Right lobe of liver (tissue), 4 donors: Measurements from ENCODE around the gene NCBP1.
A peak's percentile ranks its signal among the peaks of the same experiment; 100 is the strongest.

ENCODE experiments used
- CTCF ChIP-seq, 4 donors: fragments of 200-600 bp in 3 of 4; fragments of 450-650 bp in 1 of 4; IDR thresholded peaks; one replicate each; pipeline versions ENCODE4 v1.5.1 to v1.8.0; 2016 to 2022; ENCODE audit warnings: antibody characterized with exemption in 4 of 4, mild to moderate bottlenecking in 2 of 4
- POLR2A ChIP-seq: fragments of 450-650 bp; IDR thresholded peaks from one replicate; pipeline ENCODE4 v1.6.1; 2017; ENCODE audit warnings: antibody characterized with exemption, mild to moderate bottlenecking
- donor health status: DM: no; HTN: no; CAD: no.
- donor health status: DM: no; HTN: no; CAD: no.
- donor health status: DM: no; HTN: yes; CAD: no.

- TF ChIP-seq POLR2A (peak; percentile 95), CTCF (IDR thresholded peaks at IDR 0.05) (no peak)
Observed at GRCh38 chr9:97632985-97633858, at the start of gene NCBP1, which contains the start of gene TSTD2.
